ENCODE results near the gene ADAMTS18.

DNA sequence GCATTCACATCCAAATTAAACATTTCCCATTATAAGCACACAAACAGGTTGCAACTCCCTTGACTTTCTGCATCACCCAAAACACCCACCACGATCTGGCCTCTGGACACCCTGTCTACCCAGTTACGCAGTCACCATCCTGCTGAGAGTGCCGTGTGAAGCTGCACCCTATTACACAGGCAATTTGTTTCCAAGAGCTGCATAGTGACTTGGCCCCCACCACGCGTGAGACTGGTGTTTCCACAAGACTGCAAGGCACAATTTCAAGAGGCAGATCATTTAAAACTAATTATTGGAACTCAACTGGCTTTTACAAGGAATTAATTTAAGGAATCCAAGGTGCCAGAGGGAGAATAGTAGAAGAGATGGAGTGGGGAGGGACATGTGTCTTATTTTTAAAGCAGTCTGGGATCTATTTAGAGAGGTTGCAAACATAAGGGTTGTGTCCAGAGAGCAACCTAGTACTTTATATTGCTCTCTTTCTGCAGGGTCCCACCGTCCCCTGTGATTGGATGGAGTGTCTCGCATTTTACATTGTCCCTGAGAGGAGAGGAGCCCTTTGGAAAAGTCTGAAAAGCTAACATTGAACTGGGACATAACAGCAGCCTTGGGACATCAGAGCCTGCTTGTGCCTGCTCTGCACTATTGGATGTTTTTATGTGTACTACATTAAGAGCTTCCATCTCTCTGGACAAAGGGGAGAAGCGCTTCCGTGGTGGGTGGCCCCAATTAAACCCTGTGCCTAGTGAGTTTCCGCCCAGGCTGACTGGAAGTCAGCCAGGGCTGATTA lies 8.7 kb upstream of the ADAMTS18 start:
- TF ChIP-seq, protein P1, sequence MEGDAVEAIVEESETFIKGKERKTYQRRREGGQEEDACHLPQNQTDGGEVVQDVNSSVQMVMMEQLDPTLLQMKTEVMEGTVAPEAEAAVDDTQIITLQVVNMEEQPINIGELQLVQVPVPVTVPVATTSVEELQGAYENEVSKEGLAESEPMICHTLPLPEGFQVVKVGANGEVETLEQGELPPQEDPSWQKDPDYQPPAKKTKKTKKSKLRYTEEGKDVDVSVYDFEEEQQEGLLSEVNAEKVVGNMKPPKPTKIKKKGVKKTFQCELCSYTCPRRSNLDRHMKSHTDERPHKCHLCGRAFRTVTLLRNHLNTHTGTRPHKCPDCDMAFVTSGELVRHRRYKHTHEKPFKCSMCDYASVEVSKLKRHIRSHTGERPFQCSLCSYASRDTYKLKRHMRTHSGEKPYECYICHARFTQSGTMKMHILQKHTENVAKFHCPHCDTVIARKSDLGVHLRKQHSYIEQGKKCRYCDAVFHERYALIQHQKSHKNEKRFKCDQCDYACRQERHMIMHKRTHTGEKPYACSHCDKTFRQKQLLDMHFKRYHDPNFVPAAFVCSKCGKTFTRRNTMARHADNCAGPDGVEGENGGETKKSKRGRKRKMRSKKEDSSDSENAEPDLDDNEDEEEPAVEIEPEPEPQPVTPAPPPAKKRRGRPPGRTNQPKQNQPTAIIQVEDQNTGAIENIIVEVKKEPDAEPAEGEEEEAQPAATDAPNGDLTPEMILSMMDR (IDR thresholded peaks at IDR 0.05; ENCODE audit: low read depth, low read length) = no peak
- no peak for TF ChIP-seq EZH2phosphoT487 (IDR thresholded peaks at IDR 0.05; ENCODE audit: low read depth)
